Transverse colon (tissue), 4 donors: ENCODE data around the gene FHOD1. TPM values are rescaled to one million over a fixed set of nuclear protein-coding genes. Genes with fewer than 3 reads are reported as not detected.

Experiments
- DNase-seq: peaks from one replicate; pipeline ENCODE4 v3.0.0-alpha.2; 2019
- H3K27ac ChIP-seq, 4 donors: fragments of 200-600 bp; sonication (generic); 2 replicates each; pipeline ENCODE4 v1.5.1; 2016 to 2018; ENCODE audit warnings: inconsistent platforms in 4 of 4
- H3K27me3 ChIP-seq: fragments of 200-600 bp; sonication (generic); 2 replicates; pipeline ENCODE4 v1.5.1; 2017; ENCODE audit warnings: inconsistent platforms
- H3K36me3 ChIP-seq, 4 donors: fragments of 200-600 bp; sonication (generic); 2 replicates each; pipeline ENCODE4 v1.5.1; 2017 to 2019; ENCODE audit warnings: inconsistent platforms in 4 of 4
- H3K4me1 ChIP-seq, 4 donors: fragments of 200-600 bp; sonication (generic); 2 replicates each; pipeline ENCODE4 v1.5.1; 2017 to 2020; ENCODE audit warnings: inconsistent platforms in 4 of 4
- H3K4me3 ChIP-seq, 4 donors: fragments of 200-600 bp; sonication (generic); 1 replicate in 1 of 4; 2 replicates in 3 of 4; pipeline versions ENCODE4 v1.5.1 to v1.6.1; 2017 to 2019; ENCODE audit warnings: inconsistent platforms in 4 of 4
- H3K9me3 ChIP-seq, 2 donors: fragments of 200-600 bp; sonication (generic); 2 replicates each; pipeline ENCODE4 v1.5.1; 2017 to 2019; ENCODE audit warnings: inconsistent platforms in 2 of 2
- CTCF ChIP-seq, 5 experiments: fragments of 200-600 bp in 3 of 5; fragments of 450-650 bp in 2 of 5; sonication (generic) in 3 of 5; IDR thresholded peaks; 1 replicate in 2 of 5; 2 replicates in 3 of 5; pipeline ENCODE4 v1.5.1; 2016 to 2017; ENCODE audit warnings: antibody characterized with exemption in 5 of 5, inconsistent platforms in 3 of 5, mild to moderate bottlenecking in 2 of 5, moderate library complexity in 1 of 5
- EP300 ChIP-seq: sonication (generic); formaldehyde crosslinking; IDR thresholded peaks from one replicate; pipeline ENCODE4 v1.6.1; 2017; ENCODE audit warnings: antibody characterized with exemption, low read depth
- POLR2A ChIP-seq: fragments of 450-650 bp; IDR thresholded peaks from one replicate; pipeline ENCODE4 v1.6.1; 2016; ENCODE audit warnings: antibody characterized with exemption, mild to moderate bottlenecking, moderate library complexity
- POLR2AphosphoS5 ChIP-seq, 3 donors: sonication (generic); formaldehyde crosslinking; IDR thresholded peaks; one replicate each; pipeline ENCODE4 v1.6.1; 2016; ENCODE audit warnings: antibody characterized with exemption in 3 of 3
- WGBS, 2 donors: methylation state at CpG; one replicate each; pipeline ENCODE4 v1.1.5; 2018; ENCODE audit warnings: low coverage in 1 of 2; 5-methylcytosine and 5-hydroxymethylcytosine counted together
- in situ Hi-C, 4 donors: fragments of 200-750 bp; cut with MboI; loops; one replicate each; pipeline versions ENCODE4 v1.15.0 to v1.15.1; 2017; ENCODE audit warnings: low sequenced_read_pairs in 3 of 4, low pct_ligation_motif_present in 1 of 4, low pct_unique_long_range_greater_than_20kb in 1 of 4
- intact Hi-C: fragments of 100-400 bp; cut with DNase I; formaldehyde crosslinking; loops from one replicate; pipeline ENCODE4 v1.15.1; 2023; ENCODE audit warnings: low total_unique reads
- total RNA-seq, 4 donors: library from RNA; depleted of rRNA; stranded (reverse); fragments of >200 nt; gene quantifications; one replicate each; pipeline ENCODE4 v1.1.0, GENCODE V29; 2016

FHOD1 gene
- total RNA-seq, 4 donors from 2014 or later, result 25.1 to 177 (median 33.6) TPM

DNA sequence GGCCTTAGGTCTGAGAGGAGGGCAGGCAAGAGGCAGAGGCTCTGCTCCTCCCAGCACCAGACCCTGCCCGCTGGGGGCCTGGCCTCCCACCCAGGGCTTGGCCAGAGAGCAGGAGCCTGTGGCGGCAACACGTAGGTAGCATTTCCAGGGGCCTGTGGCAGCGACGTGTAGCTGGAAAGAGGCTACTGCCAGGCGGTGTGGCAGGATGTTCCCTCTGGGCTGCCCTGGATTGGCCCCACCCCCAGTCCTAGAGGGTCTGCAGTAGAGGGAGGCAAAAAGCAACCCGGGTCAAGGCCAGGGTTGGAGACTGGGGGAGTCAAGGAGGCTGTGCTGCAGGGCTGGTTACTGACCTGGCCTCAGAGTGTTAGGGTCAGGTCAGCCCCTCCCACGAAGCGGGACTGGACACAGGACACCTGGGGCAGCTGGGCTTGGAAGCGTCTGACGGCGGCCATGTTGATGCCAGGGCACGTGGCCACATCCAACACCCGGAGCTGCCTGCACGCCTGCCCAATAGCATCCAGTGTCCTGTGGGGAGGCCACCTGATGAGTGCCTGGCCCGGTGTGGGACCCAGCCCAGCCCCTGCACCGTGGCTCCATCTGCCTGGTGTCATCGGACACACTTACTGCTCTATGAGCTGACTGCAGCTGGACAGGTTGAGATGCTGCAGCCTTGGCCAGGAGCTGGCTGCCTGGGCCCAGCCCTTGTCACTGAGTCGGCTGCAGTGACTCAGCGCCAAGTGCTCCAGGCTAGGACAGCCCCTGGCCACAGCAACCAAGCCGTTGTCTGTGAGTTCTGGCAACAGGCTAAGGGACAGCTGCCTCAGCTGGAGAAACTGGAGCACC is 39.8 kb downstream of the FHOD1 start:
- 67% methylated on average over 19 of the region's 21 CpGs; no CpG with 5 or more reads in 1 of the 2 donors for WGBS, 2 donors

DNA sequence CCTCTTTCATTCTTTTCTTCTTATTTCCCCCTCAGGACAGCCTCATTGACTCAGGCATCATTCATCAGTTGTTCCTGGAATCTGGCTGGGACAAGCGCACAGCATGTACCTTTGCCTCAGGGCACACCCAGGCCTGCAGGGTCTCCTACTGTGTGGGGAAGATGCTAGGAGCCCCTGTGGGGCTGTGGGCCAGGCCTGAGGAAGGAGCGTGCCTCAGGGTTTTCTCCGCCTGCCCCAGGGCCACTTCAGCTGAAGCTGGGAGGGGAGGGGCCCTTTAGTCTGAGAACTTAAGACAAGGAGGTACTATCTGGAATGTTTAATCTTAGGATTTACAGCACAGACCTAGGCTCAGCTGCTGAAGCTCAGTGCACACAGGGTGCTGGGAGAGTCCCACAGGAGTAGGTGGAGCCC is 40.4 kb downstream of the FHOD1 start:
- Histone ChIP-seq H3K4me3 (no peak overlapping the region), H3K27me3 (no peaks in the 10 kb centered on the region), H3K9me3 (no peaks in the 10 kb centered on the region), H3K36me3 (peaks cover 0 to 13% (median 0%) of the 10 kb centered on the region in 4 donors), H3K27ac (no peak overlapping the region), H3K4me1 (no peaks in the 10 kb centered on the region)
- TF ChIP-seq POLR2AphosphoS5 (IDR thresholded peaks at IDR 0.05) (no peak), POLR2A (no peak), EP300 (no peak), CTCF (IDR thresholded peaks at IDR 0.05) (no peak)
- WGBS, 2 donors, result 91% methylated on average over 3 of the region's 3 CpGs; no CpG with 5 or more reads in 1 of the 2 donors
- in situ Hi-C loops, result no loop called here
- DNase-seq, result no peak
- intact Hi-C loops, result no loop called here

More for the DNA sequence above, 39.8 kb downstream of the FHOD1 start:
- intact Hi-C loops, result no loop called here
- Histone ChIP-seq H3K27ac (no peak overlapping the region), H3K4me3 (no peak overlapping the region), H3K36me3 (peaks cover 0 to 6% (median 0%) of the 10 kb centered on the region in 4 donors), H3K4me1 (no peaks in the 10 kb centered on the region), H3K27me3 (no peaks in the 10 kb centered on the region), H3K9me3 (no peaks in the 10 kb centered on the region)
- no peak for TF ChIP-seq POLR2AphosphoS5 (IDR thresholded peaks at IDR 0.05)
- TF ChIP-seq POLR2A, result no peak
- TF ChIP-seq CTCF (IDR thresholded peaks at IDR 0.05), result no peak
- no peak for TF ChIP-seq EP300
- DNase-seq, result no peak
- in situ Hi-C loops, result no loop called here

- Histone ChIP-seq H3K27me3 (no peaks in the 10 kb centered on the region), H3K36me3 (peaks cover 0 to 18% (median 0%) of the 10 kb centered on the region in 4 donors), H3K4me1 (no peaks in the 10 kb centered on the region), H3K4me3 (no peak overlapping the region), H3K27ac (no peak overlapping the region), H3K9me3 (no peaks in the 10 kb centered on the region)
- in situ Hi-C loops (no loop called here), intact Hi-C loops (no loop called here)
- no peak for DNase-seq
- WGBS, 2 donors, result 89 to 98% methylated on average over 4 to 8 of the region's 8 CpGs
- no peak for TF ChIP-seq POLR2AphosphoS5 (IDR thresholded peaks at IDR 0.05)
- TF ChIP-seq EP300, result no peak
- TF ChIP-seq CTCF (IDR thresholded peaks at IDR 0.05), result no peak
- no peak for TF ChIP-seq POLR2A
Measured at GRCh38 chr16:67206129-67206837, 41.0 kb downstream of the FHOD1 start.

DNA sequence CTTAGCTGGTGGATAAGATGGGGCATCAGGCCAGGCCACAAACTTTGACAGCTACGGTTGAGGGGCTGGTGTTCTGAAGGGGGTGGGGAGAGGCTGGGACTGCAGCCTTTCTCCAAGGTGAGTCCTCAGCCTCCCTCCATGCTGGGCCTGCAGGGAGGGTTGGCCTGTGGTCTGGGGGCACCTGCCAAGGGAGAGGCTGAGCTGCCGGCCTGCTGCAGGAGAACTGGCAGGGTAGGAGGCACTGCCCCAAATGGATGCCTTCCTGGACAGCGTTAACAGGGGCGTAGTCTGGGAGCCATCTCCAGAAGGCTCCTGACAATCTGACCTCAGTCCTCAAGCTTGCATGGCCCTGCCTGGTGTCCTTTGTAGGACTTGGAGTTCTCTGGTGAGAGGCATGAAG is 43.2 kb downstream of the FHOD1 start:
- no peaks in the 10 kb centered on the region for H3K9me3 ChIP-seq
- 85% methylated on average over 4 of the region's 4 CpGs; no CpG with 5 or more reads in 1 of the 2 donors for WGBS, 2 donors
- no peak overlapping the region for H3K4me3 ChIP-seq
- no peak overlapping the region for H3K27ac ChIP-seq
- TF ChIP-seq EP300 (no peak), POLR2A (no peak), POLR2AphosphoS5 (IDR thresholded peaks at IDR 0.05) (no peak), CTCF (IDR thresholded peaks at IDR 0.05) (no peak)
- peaks cover 0 to 7% (median 3%) of the 10 kb centered on the region in 4 donors for H3K4me1 ChIP-seq
- in situ Hi-C loops (no loop called here), intact Hi-C loops (no loop called here)
- no peak for DNase-seq
- no peaks in the 10 kb centered on the region for H3K27me3 ChIP-seq
- H3K36me3 ChIP-seq, result peaks cover 0 to 19% (median 0%) of the 10 kb centered on the region in 4 donors
